ENCODE results near the gene PLA2G1B.

DNA sequence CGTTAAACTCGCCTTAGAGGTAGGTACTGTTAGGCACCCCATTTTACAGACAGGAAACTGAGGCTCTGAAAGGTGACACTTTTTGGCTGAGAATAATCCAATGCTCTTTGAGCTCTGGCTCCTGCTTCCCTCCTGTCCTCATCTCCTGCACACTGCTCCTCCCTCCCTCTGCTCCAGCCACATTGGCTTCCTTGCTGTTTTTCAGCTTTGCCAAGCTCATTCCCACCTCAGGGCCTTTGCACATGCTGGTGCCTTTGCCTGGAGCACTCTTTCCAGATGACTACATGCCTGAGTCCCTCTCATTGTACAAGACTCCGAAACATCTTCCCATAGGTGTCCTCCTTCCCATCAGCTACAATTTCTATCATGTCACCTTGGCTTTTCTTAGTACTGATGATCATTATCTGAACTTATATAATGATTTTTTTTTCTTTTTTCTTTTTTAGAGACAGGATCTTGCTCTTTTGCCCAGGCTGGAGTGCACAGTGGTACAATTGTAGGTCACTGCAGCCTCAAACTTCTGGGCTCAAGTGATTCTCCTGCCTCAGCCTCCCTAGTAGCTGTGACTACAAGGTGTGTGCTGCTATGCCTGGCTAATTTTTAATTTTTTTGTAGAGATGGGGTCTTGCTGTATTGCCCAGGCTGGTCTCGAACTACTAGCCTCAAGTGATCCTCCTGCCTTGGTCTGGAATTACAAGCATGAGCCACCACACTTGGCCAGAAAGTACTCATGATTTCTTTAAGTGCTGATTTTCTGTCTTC is 26.2 kb upstream of the PLA2G1B start:
- no peak for TF ChIP-seq EZH2phosphoT487 (IDR thresholded peaks at IDR 0.05; ENCODE audit: insufficient read depth, low read depth)
- no peak for TF ChIP-seq EZH2 (IDR thresholded peaks at IDR 0.05; ENCODE audit: insufficient read depth, poor library complexity, severe bottlenecking)

Data from GM23248 (cell line).